ENCODE data around the gene PDZRN4.
A peak's percentile ranks its signal among the peaks of the same experiment; 100 is the strongest.
"Not testable (repeated sequence)": the region's sequence is repeated elsewhere in the genome, so short reads cannot be mapped to it uniquely, and the experiment has no call there.

The PDZRN4 gene

GRCh38 chr12:41254004-41254914 lies 66.1 kb downstream of the PDZRN4 start:
- H3K4me2 ChIP-seq (ENCODE audit: low read length) = no peak overlapping the region
- no peaks in the 10 kb centered on the region for H3K4me1 ChIP-seq
- H3K79me2 ChIP-seq = no peaks in the 10 kb centered on the region
- H3K4me3 ChIP-seq (ENCODE audit: low read depth, low read length) = no peak overlapping the region
- no peaks in the 10 kb centered on the region for H3K9me3 ChIP-seq (ENCODE audit: control insufficient read depth, low read length)
- H3K27me3 ChIP-seq (ENCODE audit: control insufficient read depth, insufficient read depth, low read length) = no peaks in the 10 kb centered on the region
- no peak overlapping the region for H3K27ac ChIP-seq
- H3K9ac ChIP-seq = no peak overlapping the region
- TF ChIP-seq, protein P1, sequence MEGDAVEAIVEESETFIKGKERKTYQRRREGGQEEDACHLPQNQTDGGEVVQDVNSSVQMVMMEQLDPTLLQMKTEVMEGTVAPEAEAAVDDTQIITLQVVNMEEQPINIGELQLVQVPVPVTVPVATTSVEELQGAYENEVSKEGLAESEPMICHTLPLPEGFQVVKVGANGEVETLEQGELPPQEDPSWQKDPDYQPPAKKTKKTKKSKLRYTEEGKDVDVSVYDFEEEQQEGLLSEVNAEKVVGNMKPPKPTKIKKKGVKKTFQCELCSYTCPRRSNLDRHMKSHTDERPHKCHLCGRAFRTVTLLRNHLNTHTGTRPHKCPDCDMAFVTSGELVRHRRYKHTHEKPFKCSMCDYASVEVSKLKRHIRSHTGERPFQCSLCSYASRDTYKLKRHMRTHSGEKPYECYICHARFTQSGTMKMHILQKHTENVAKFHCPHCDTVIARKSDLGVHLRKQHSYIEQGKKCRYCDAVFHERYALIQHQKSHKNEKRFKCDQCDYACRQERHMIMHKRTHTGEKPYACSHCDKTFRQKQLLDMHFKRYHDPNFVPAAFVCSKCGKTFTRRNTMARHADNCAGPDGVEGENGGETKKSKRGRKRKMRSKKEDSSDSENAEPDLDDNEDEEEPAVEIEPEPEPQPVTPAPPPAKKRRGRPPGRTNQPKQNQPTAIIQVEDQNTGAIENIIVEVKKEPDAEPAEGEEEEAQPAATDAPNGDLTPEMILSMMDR (IDR thresholded peaks at IDR 0.05) = no peak
- no peak overlapping the region for H2AFZ ChIP-seq
- no peaks in the 10 kb centered on the region for H3K36me3 ChIP-seq (ENCODE audit: control insufficient read depth, insufficient read depth, low read length)

DNA sequence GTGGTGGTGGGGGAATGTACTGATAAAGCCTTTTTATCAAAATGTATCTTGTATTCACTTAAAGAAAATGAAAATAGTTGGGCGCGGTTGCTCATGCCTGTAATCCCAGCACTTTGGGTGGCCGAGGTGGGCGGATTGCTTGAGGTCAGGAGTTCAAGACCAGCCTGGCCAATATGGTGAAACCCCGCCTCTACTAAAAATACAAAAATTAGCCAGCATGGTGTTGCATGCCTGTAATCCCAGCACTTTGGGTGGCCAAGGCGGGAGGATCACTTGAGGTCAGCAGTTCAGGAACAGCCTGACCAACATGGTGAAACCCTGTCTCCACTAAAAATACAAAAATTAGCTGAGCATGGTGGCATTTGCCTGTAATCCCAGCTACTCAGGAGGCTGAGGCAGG lies 75.1 kb downstream of the PDZRN4 start:
- not testable (repeated sequence) for H3K27ac ChIP-seq; H3K27me3 ChIP-seq (ENCODE audit: control insufficient read depth, insufficient read depth, low read length); H2AFZ ChIP-seq; H3K4me2 ChIP-seq (ENCODE audit: low read length); H3K36me3 ChIP-seq (ENCODE audit: control insufficient read depth, insufficient read depth, low read length); H3K4me1 ChIP-seq; H3K4me3 ChIP-seq (ENCODE audit: low read depth, low read length); H3K79me2 ChIP-seq; H3K9ac ChIP-seq; H3K9me3 ChIP-seq (ENCODE audit: control insufficient read depth, low read length)

DNA sequence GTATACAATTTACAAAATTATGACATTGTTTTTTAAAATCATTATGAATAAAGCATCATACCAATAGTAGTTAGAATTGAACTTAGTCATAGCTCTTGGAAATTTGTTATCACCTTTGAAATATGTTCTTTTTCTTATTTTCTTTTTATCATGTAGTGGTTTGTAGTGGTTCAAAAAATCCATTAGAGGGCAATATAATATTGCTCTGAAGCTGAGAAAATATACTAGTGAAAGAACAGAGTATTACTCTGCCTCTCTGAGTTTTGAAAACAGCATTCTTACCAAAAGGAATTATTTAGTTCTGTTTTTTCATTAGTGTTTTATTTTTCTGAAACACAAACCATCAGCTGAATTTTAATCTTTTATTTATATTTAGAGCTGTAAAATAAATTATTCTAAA lies 76.2 kb downstream of the PDZRN4 start:
- H3K9ac ChIP-seq = no peak overlapping the region
- H3K27ac ChIP-seq = no peak overlapping the region
- no peak overlapping the region for H2AFZ ChIP-seq
- H3K36me3 ChIP-seq (ENCODE audit: control insufficient read depth, insufficient read depth, low read length) = no peaks in the 10 kb centered on the region
- H3K27me3 ChIP-seq (ENCODE audit: control insufficient read depth, insufficient read depth, low read length) = no peaks in the 10 kb centered on the region
- H3K79me2 ChIP-seq = no peaks in the 10 kb centered on the region
- no peak overlapping the region for H3K4me2 ChIP-seq (ENCODE audit: low read length)
- no peak overlapping the region for H3K4me3 ChIP-seq (ENCODE audit: low read depth, low read length)
- no peaks in the 10 kb centered on the region for H3K4me1 ChIP-seq
- H3K9me3 ChIP-seq (ENCODE audit: control insufficient read depth, low read length) = no peaks in the 10 kb centered on the region
- TF ChIP-seq, protein P1 (IDR thresholded peaks at IDR 0.05) = peak; percentile 21

DNA sequence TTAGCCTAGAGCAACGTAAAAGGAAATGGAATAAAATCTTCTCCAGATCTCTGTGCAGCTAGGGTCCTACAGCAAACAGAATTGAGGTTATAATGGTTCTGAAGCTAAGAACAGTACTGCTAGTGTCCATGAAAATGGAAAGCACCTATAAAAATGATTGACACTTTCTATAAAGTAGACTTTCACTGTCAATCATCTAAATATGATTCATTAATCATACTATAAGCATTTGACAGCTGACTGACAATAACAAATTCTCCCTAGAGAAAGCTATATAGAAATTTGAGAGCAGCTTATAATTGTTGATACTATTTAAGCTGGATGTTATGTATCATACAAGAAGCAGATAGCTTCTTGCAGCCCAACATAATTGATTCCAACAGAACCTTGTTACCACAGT lies 80.9 kb downstream of the PDZRN4 start:
- no peaks in the 10 kb centered on the region for H3K4me1 ChIP-seq
- H3K27me3 ChIP-seq (ENCODE audit: control insufficient read depth, insufficient read depth, low read length) = no peaks in the 10 kb centered on the region
- H3K36me3 ChIP-seq (ENCODE audit: control insufficient read depth, insufficient read depth, low read length) = no peaks in the 10 kb centered on the region
- H3K9me3 ChIP-seq (ENCODE audit: control insufficient read depth, low read length) = no peaks in the 10 kb centered on the region
- TF ChIP-seq, protein P1 (IDR thresholded peaks at IDR 0.05) = no peak
- no peak overlapping the region for H3K27ac ChIP-seq
- H3K79me2 ChIP-seq = no peaks in the 10 kb centered on the region
- H3K4me3 ChIP-seq (ENCODE audit: low read depth, low read length) = no peak overlapping the region
- no peak overlapping the region for H2AFZ ChIP-seq
- H3K9ac ChIP-seq = no peak overlapping the region
- H3K4me2 ChIP-seq (ENCODE audit: low read length) = no peak overlapping the region

DNA sequence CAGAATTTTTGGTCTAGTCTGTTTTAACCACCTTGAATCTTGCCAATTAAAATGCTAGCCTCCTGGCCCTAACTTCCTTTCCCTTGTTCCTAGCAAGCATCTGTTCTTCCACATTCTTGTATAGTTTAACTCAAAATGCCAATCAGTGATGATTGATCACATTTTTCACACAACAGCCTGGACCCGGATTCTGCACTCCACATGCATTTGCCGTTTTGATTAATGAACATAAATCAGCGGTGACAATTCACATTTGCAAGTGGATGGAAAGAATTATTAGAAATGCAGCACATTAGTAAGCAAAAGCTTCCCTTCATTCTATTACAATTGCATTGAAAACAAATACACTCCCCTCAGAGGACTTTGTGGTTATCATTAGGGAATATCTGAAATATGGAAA lies 83.4 kb downstream of the PDZRN4 start:
- no peaks in the 10 kb centered on the region for H3K36me3 ChIP-seq (ENCODE audit: control insufficient read depth, insufficient read depth, low read length)
- no peak overlapping the region for H3K9ac ChIP-seq
- H3K79me2 ChIP-seq = no peaks in the 10 kb centered on the region
- no peak overlapping the region for H3K4me2 ChIP-seq (ENCODE audit: low read length)
- H3K27me3 ChIP-seq (ENCODE audit: control insufficient read depth, insufficient read depth, low read length) = no peaks in the 10 kb centered on the region
- H3K9me3 ChIP-seq (ENCODE audit: control insufficient read depth, low read length) = no peaks in the 10 kb centered on the region
- no peaks in the 10 kb centered on the region for H3K4me1 ChIP-seq
- no peak overlapping the region for H2AFZ ChIP-seq
- no peak overlapping the region for H3K4me3 ChIP-seq (ENCODE audit: low read depth, low read length)
- TF ChIP-seq, protein P1 (IDR thresholded peaks at IDR 0.05) = no peak
- H3K27ac ChIP-seq = no peak overlapping the region

Data from parathyroid adenoma (tissue), 2 donors.